ENCODE data around the gene CXCL8. TPM values are rescaled to one million over a fixed set of nuclear protein-coding genes. Genes with fewer than 3 reads are reported as not detected.

CXCL8 gene
- total and polyA plus RNA-seq, 2 experiments from 2014 or later: 15.5 to 20.0 TPM

DNA sequence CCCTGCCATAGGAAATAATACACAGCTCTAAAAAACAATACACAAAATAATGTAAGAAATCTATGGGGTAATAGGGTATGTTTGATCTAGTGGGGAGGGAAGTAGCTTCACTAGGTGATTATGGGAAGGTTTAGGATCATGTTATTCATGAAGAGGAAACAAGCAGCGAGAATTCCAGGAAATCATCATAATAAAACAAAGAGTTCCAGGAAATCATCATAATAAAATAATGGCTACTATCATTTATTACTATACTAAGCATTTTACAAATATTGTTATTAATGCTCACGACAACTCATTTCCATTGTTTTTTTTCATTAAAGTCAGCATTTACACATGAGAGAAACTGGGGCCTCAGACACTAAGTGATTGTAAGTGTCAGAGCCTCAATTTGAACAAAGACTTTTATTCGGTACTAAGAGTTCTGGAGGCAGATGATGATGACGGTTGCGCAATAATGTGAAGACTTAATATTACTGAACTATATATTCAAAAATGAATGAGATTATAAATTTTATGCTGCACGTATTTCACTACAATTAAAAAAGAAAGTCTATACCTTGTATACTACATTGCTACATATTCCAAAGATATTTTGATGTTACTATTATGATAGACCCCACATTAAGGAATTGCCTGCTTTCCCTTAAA is 12.2 kb upstream of the CXCL8 start:
- Histone ChIP-seq H3K27ac (no peak overlapping the region), H3K4me3 (no peak overlapping the region), H3K9ac (no peak overlapping the region), H3K27me3 (replicated peaks; ENCODE audit: insufficient read depth) (no peaks in the 10 kb centered on the region), H3K36me3 (ENCODE audit: low read depth) (no peaks in the 10 kb centered on the region), H4K20me1 (ENCODE audit: insufficient read depth) (no peaks in the 10 kb centered on the region), H3K4me1 (ENCODE audit: insufficient read depth) (peaks cover 46% of the 10 kb centered on the region), H3K4me2 (ENCODE audit: unreplicated experiment) (no peak overlapping the region), H2AFZ (no peak overlapping the region), H3K9me2 (ENCODE audit: insufficient read depth) (no peaks in the 10 kb centered on the region), H3F3A (ENCODE audit: insufficient read depth) (peaks cover 27% of the 10 kb centered on the region), H3K9me3 (ENCODE audit: low read depth) (no peaks in the 10 kb centered on the region), H3K79me2 (ENCODE audit: insufficient read depth) (no peaks in the 10 kb centered on the region)
- 93 to 95% methylated on average over 6 of the region's 6 CpGs for WGBS, 2 experiments (ENCODE audit: low coverage in 1 of 2, low lambda C conversion rate in 2 of 2, missing lambda C conversion rate in 2 of 2)
- no peak for DNase-seq
- TF ChIP-seq EZH2 (IDR thresholded peaks at IDR 0.05; ENCODE audit: insufficient read depth, poor library complexity, severe bottlenecking): no peak
- no peak for TF ChIP-seq EZH2phosphoT487 (IDR thresholded peaks at IDR 0.05; ENCODE audit: insufficient read depth, low read depth)
- in situ Hi-C loops (cut with MboI): no loop called here

DNA sequence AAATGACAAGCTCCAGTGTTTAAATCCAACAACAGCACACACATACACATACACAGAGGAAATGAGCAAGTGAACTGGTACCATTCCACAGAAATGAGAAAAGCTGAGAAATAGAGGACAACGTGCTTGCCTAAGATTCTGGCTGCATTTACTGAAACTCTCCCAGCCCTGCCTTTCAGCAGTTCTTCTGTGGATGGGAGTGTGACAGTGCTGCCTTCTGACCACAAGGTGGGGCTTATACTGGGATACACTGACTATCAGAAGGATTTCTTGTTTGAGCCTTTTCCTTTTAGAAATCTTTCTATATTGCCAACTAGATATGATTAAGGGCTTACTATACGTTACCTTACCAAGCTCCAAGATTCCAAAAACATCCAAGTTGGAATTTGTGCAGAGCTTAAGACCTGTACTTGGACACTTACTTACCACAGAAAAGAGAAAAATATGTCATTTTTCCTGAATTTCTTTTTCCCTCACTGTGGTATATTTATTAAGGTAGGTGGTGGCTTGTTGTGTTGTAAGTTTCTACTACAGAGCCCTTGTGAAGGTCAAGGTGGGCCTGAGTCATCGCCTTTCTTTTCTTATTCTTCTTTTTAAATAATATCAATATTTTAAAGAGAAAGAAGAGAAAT is 10.7 kb upstream of the CXCL8 start:
- Histone ChIP-seq H3K9me3 (ENCODE audit: low read depth) (no peaks in the 10 kb centered on the region), H3K9me2 (ENCODE audit: insufficient read depth) (no peaks in the 10 kb centered on the region), H2AFZ (0 out of 2 replicates have a peak overlapping the region, but pooled peaks have one; percentile 2), H3K4me1 (ENCODE audit: insufficient read depth) (peaks cover 60% of the 10 kb centered on the region), H3K27ac (peak overlapping the region; percentile 61), H3K4me2 (ENCODE audit: unreplicated experiment) (peak overlapping the region; percentile 56), H3K79me2 (ENCODE audit: insufficient read depth) (no peaks in the 10 kb centered on the region), H3K36me3 (ENCODE audit: low read depth) (no peaks in the 10 kb centered on the region), H3K27me3 (replicated peaks; ENCODE audit: insufficient read depth) (no peaks in the 10 kb centered on the region), H4K20me1 (ENCODE audit: insufficient read depth) (no peaks in the 10 kb centered on the region), H3K4me3 (0 out of 2 replicates have a peak overlapping the region, but pooled peaks have one; percentile 14), H3K9ac (peak overlapping the region; percentile 32), H3F3A (ENCODE audit: insufficient read depth) (peaks cover 37% of the 10 kb centered on the region)
- peak; percentile 94 for DNase-seq
- WGBS, 2 experiments (ENCODE audit: low coverage in 1 of 2, low lambda C conversion rate in 2 of 2, missing lambda C conversion rate in 2 of 2): 33 to 36% methylated on average over 3 of the region's 3 CpGs
- TF ChIP-seq EZH2 (IDR thresholded peaks at IDR 0.05; ENCODE audit: insufficient read depth, poor library complexity, severe bottlenecking) (no peak), EZH2phosphoT487 (IDR thresholded peaks at IDR 0.05; ENCODE audit: insufficient read depth, low read depth) (no peak)
- in situ Hi-C loops (cut with MboI): no loop called here

DNA sequence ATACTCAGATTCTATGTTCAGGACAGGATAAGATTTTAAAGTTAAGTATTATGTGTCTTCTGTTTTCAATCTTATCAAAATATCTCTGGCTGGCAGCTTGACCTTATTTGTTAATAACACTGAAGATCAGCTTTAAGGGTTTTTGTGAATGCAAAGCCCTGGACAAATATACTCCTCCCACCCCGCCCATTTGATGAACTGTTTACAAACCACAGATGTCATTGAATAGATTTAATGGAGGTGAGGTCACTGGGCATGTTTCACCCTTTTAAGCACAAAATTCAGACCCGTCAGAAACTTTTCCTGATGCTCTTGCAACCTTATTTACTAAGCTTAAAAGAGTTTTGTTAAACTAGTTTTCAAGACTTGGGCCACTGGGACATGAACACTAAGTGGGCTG is 10.1 kb upstream of the CXCL8 start:
- no peaks in the 10 kb centered on the region for H3K79me2 ChIP-seq (ENCODE audit: insufficient read depth)
- in situ Hi-C loops (cut with MboI): no loop called here
- no peak overlapping the region for H2AFZ ChIP-seq
- H3K27ac ChIP-seq: peak overlapping the region; percentile 61; the same call in 1 of the 2 replicates
- 10% methylated on average over 2 of the region's 2 CpGs for WGBS, 2 experiments (ENCODE audit: low coverage in 1 of 2, low lambda C conversion rate in 2 of 2, missing lambda C conversion rate in 2 of 2)
- H3F3A ChIP-seq (ENCODE audit: insufficient read depth): peaks cover 36% of the 10 kb centered on the region
- no peaks in the 10 kb centered on the region for H3K9me3 ChIP-seq (ENCODE audit: low read depth)
- H3K4me2 ChIP-seq (ENCODE audit: unreplicated experiment): peak overlapping the region; percentile 56
- peaks cover 64% of the 10 kb centered on the region for H3K4me1 ChIP-seq (ENCODE audit: insufficient read depth)
- H3K9me2 ChIP-seq (ENCODE audit: insufficient read depth): no peaks in the 10 kb centered on the region
- peak; percentile 72 for DNase-seq
- H3K27me3 ChIP-seq (replicated peaks; ENCODE audit: insufficient read depth): no peaks in the 10 kb centered on the region
- TF ChIP-seq EZH2 (IDR thresholded peaks at IDR 0.05; ENCODE audit: insufficient read depth, poor library complexity, severe bottlenecking) (no peak), EZH2phosphoT487 (IDR thresholded peaks at IDR 0.05; ENCODE audit: insufficient read depth, low read depth) (no peak)
- H3K36me3 ChIP-seq (ENCODE audit: low read depth): no peaks in the 10 kb centered on the region
- H4K20me1 ChIP-seq (ENCODE audit: insufficient read depth): no peaks in the 10 kb centered on the region
- H3K9ac ChIP-seq: peak overlapping the region; percentile 32; the same call in 1 of the 2 replicates
- no peak overlapping the region for H3K4me3 ChIP-seq

DNA sequence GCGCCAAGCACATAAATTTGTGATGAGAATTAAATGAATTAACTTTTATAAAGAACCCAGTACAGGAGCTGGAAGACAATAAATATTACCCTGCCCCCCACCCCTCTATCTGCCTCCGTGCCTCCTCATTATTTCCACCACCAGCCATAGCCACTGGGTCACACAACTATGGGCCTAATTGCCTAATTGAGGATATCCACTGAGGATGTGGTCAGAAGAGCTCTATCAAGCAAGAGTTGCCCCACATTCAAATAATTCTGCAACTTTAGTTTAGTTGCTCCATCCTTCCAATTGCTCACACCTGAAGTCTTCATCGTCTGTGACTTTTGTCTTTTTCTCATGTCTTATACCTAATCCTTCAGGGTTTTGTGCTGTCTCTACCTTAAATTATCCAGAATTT is 9.5 kb upstream of the CXCL8 start:
- Histone ChIP-seq H3K27ac (no peak overlapping the region), H3K27me3 (replicated peaks; ENCODE audit: insufficient read depth) (no peaks in the 10 kb centered on the region), H3K4me1 (ENCODE audit: insufficient read depth) (peaks cover 62% of the 10 kb centered on the region), H3K9me2 (ENCODE audit: insufficient read depth) (no peaks in the 10 kb centered on the region), H3K9me3 (ENCODE audit: low read depth) (no peaks in the 10 kb centered on the region), H3K4me3 (no peak overlapping the region), H3K79me2 (ENCODE audit: insufficient read depth) (no peaks in the 10 kb centered on the region), H3K4me2 (ENCODE audit: unreplicated experiment) (peak overlapping the region; percentile 56), H3K9ac (no peak overlapping the region), H3K36me3 (ENCODE audit: low read depth) (no peaks in the 10 kb centered on the region), H4K20me1 (ENCODE audit: insufficient read depth) (no peaks in the 10 kb centered on the region), H2AFZ (no peak overlapping the region), H3F3A (ENCODE audit: insufficient read depth) (peaks cover 30% of the 10 kb centered on the region)
- WGBS, 2 experiments (ENCODE audit: low coverage in 1 of 2, low lambda C conversion rate in 2 of 2, missing lambda C conversion rate in 2 of 2): 69 to 70% methylated on average over 3 of the region's 3 CpGs
- no peak for DNase-seq
- no peak for TF ChIP-seq EZH2phosphoT487 (IDR thresholded peaks at IDR 0.05; ENCODE audit: insufficient read depth, low read depth)
- no peak for TF ChIP-seq EZH2 (IDR thresholded peaks at IDR 0.05; ENCODE audit: insufficient read depth, poor library complexity, severe bottlenecking)
- in situ Hi-C loops (cut with MboI): no loop called here

All from GM23248 (cell line).